ENCODE results near the gene STEAP3. TPM values are rescaled to one million over a fixed set of nuclear protein-coding genes. Genes with fewer than 3 reads are reported as not detected.

STEAP3 gene
- total RNA-seq, 4 donors from 2014 or later = 18.3 to 21.7 (median 20.6) TPM

DNA sequence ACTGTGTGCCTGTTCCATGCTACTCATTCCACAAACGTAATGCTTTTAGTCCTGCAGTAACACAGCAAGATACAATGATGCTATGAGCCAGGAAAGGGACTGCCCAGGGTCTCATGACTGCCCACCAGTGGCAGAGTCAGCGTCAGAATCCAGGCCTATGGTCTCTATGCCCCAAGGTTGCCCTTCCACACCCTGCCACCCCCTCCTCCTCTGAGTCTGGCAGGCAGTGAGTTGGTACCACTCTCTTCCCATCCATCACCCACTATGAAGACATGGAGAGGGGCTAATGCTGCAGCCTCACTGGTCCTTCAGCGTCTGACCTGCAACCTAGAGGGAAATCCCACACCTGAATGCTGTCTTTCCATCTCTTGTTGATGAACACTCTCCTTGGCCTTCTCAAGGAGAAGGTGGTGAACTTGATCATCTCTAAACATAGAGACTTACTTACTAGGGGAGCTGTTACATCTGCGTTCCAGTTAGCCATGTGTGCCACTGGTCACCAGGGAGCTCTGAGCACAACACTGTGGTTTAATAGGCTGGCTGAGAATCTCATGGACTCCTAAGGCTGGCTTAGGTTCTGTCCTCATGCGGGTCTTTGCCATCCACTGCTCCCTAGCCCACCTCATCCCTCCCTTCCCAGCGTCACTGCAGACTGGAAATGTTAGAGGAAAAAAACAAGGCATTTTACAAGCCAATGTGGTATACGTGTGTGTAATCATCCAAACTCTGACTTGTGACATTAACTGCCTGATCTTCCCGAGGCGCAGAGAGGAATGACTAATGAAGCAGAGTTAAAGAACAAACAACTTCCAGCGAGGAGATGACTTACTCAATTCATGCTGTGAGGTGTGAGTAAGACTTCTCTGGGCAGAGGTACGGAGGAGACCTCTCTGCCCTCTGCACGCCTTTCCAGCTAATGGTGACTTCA lies 28.8 kb downstream of the STEAP3 start:
- H3K27me3 ChIP-seq = no peaks in the 10 kb centered on the region
- no peak overlapping the region for H3K4me3 ChIP-seq
- DNase-seq (ENCODE audit: low spot score in 2 of 2) = no peak
- 74% methylated on average over 10 of the region's 12 CpGs for WGBS
- TF ChIP-seq EP300 (IDR thresholded peaks at IDR 0.05) (no peak), POLR2A (IDR thresholded peaks at IDR 0.05) (no peak), POLR2AphosphoS5 (IDR thresholded peaks at IDR 0.05) (no peak)
- TF ChIP-seq, protein P1, sequence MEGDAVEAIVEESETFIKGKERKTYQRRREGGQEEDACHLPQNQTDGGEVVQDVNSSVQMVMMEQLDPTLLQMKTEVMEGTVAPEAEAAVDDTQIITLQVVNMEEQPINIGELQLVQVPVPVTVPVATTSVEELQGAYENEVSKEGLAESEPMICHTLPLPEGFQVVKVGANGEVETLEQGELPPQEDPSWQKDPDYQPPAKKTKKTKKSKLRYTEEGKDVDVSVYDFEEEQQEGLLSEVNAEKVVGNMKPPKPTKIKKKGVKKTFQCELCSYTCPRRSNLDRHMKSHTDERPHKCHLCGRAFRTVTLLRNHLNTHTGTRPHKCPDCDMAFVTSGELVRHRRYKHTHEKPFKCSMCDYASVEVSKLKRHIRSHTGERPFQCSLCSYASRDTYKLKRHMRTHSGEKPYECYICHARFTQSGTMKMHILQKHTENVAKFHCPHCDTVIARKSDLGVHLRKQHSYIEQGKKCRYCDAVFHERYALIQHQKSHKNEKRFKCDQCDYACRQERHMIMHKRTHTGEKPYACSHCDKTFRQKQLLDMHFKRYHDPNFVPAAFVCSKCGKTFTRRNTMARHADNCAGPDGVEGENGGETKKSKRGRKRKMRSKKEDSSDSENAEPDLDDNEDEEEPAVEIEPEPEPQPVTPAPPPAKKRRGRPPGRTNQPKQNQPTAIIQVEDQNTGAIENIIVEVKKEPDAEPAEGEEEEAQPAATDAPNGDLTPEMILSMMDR (IDR thresholded peaks at IDR 0.05) = no peak
- H3K27ac ChIP-seq = no peak overlapping the region
- H3K9me3 ChIP-seq = no peaks in the 10 kb centered on the region
- H3K36me3 ChIP-seq = peaks cover 22% of the 10 kb centered on the region
- H3K4me1 ChIP-seq = peaks cover 10% of the 10 kb centered on the region

DNA sequence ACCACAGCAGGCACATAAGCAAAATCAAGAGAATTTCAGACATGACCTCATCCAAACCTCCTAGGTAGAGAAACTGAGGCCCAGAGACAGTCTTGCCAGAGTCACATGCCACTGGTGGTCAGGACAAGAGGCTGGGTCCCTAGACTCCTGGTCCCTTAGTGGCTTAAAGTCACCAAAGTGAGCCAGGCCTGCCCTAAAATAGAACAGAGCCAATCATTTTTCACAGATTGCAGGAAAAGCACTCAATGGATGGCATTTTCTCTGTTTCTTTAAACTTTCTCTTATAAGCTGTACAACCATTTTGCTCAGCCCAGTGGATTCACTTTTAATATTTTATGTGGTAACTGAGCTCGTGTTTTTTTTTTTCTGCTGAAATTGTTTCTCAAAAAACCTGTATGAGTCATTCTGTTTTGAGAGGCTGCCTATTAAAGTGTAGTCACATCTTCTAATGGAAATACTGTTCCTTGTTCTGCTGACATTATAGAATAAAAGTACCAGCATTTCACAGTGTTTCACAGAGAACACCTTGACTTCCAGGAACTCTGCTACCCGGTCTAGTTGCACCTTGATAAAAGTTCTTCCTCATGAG lies 29.6 kb downstream of the STEAP3 start:
- Histone ChIP-seq H3K36me3 (peaks cover 24% of the 10 kb centered on the region), H3K9me3 (no peaks in the 10 kb centered on the region), H3K4me3 (no peak overlapping the region), H3K27ac (no peak overlapping the region), H3K4me1 (peaks cover 10% of the 10 kb centered on the region), H3K27me3 (no peaks in the 10 kb centered on the region)
- 39% methylated on average over 2 of the region's 2 CpGs for WGBS
- TF ChIP-seq POLR2A (IDR thresholded peaks at IDR 0.05) = no peak
- TF ChIP-seq, protein P1 (IDR thresholded peaks at IDR 0.05) = no peak
- TF ChIP-seq POLR2AphosphoS5 (IDR thresholded peaks at IDR 0.05) = no peak
- TF ChIP-seq EP300 (IDR thresholded peaks at IDR 0.05) = no peak
- DNase-seq (ENCODE audit: low spot score in 2 of 2) = no peak

DNA sequence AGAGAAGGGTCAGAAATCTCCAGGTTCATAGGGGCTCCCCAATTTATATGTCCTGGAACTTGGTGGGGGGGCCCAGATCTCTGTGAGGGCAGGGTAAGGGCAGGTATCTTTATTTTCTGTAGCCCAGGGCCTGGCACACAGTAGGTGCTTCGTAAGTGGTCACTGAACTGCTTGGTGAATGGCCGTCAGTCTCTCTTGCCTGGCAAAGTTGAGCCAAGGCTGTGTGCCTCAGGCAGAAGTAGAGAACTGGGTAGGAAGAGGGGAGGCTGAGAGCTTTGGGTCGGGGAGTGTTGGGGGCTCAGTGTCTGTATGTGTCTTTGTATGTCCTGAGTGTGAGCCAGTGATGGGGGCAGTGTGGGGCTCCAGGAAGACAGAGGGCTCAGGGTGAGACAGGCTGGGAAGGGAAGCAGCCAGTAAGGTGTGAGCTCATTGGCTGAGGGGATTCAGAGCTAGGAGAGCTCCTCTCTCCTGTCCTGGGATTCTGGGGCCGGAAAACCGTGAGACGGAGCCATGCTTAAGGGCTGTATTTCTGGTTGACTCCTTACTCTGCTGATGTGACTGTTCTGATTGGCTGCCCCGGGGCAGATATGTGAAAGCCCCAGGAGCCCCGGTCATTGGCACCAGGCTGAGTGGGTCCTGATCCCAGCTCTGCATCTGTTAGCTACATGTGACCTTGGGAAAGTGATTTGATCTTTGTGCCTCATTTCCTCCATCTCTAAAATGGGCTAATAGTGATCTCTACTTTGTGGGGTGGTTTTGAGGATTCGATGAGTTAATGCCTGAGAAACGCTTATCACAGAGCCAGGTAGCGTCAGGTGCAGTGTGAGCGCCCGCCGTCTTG lies 30.3 kb downstream of the STEAP3 start:
- Histone ChIP-seq H3K4me1 (peaks cover 7% of the 10 kb centered on the region), H3K27me3 (no peaks in the 10 kb centered on the region), H3K27ac (no peak overlapping the region), H3K9me3 (no peaks in the 10 kb centered on the region), H3K4me3 (no peak overlapping the region), H3K36me3 (peaks cover 24% of the 10 kb centered on the region)
- DNase-seq (ENCODE audit: low spot score in 2 of 2) = no peak
- 88% methylated on average over 14 of the region's 14 CpGs for WGBS
- TF ChIP-seq POLR2AphosphoS5 (IDR thresholded peaks at IDR 0.05) (no peak), POLR2A (IDR thresholded peaks at IDR 0.05) (no peak)
- TF ChIP-seq, protein P1 (IDR thresholded peaks at IDR 0.05) = no peak

DNA sequence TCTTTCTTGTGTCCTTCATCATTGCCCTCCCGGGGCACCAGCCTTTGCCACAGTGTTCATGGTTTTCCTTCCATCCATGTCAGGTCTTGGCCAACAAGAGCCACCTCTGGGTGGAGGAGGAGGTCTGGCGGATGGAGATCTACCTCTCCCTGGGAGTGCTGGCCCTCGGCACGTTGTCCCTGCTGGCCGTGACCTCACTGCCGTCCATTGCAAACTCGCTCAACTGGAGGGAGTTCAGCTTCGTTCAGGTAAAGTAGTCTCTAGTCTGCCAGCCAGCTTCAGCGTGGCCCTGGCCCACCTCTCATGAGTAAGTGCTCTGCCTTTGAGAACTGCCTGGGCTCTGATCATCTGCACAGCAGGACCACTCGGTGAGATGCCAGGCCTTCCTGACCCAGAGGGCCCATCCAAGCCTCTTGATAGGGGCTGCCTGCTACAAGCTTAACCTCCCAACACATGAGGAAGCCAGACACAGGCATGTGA lies 31.0 kb downstream of the STEAP3 start:
- DNase-seq (ENCODE audit: low spot score in 2 of 2) = no peak
- WGBS = 92% methylated on average over 10 of the region's 10 CpGs

More for the DNA sequence above, 31.0 kb downstream of the STEAP3 start:
- H3K36me3 ChIP-seq = peaks cover 24% of the 10 kb centered on the region
- no peak overlapping the region for H3K27ac ChIP-seq
- TF ChIP-seq POLR2A (IDR thresholded peaks at IDR 0.05) (no peak), EP300 (IDR thresholded peaks at IDR 0.05) (no peak), POLR2AphosphoS5 (IDR thresholded peaks at IDR 0.05) (no peak)
- TF ChIP-seq, protein P1 (IDR thresholded peaks at IDR 0.05) = no peak
- no peaks in the 10 kb centered on the region for H3K27me3 ChIP-seq
- H3K9me3 ChIP-seq = no peaks in the 10 kb centered on the region
- no peak overlapping the region for H3K4me3 ChIP-seq
- H3K4me1 ChIP-seq = peaks cover 4% of the 10 kb centered on the region

All from suprapubic skin (tissue), 4 donors.